Neural crest cell (in vitro differentiated cells): ENCODE data around the gene NR1H3. TPM values are rescaled to one million over a fixed set of nuclear protein-coding genes. Genes with fewer than 3 reads are reported as not detected.
"Not testable (repeated sequence)": the region's sequence is repeated elsewhere in the genome, so short reads cannot be mapped to it uniquely, and the experiment has no call there.

ENCODE experiments used
- DNase-seq: peaks from one replicate; pipeline ENCODE4 v3.0.0; 2021; ENCODE audit warnings: low read depth, mixed read lengths, low spot score
- H3K27ac Mint-ChIP-seq: one replicate; pipeline ENCODE4 v1.8.0; 2021; ENCODE audit warnings: mild to moderate bottlenecking, mixed read lengths; ENCODE audit not compliant: unreplicated experiment
- H3K27me3 Mint-ChIP-seq: 2 replicates; pipeline ENCODE4 v1.8.0; 2021; ENCODE audit warnings: low read depth, mild to moderate bottlenecking, mixed read lengths
- H3K36me3 Mint-ChIP-seq: 2 replicates; pipeline ENCODE4 v1.8.0; 2021; ENCODE audit warnings: low read depth, mild to moderate bottlenecking, mixed read lengths
- H3K4me1 Mint-ChIP-seq: 2 replicates; pipeline ENCODE4 v1.8.0; 2021; ENCODE audit warnings: mixed read lengths
- H3K4me3 Mint-ChIP-seq: one replicate; pipeline ENCODE4 v1.8.0; 2021; ENCODE audit warnings: mild to moderate bottlenecking, mixed read lengths
- H3K9me3 Mint-ChIP-seq: 2 replicates; pipeline ENCODE4 v1.8.0; 2021; ENCODE audit warnings: mixed read lengths
- CTCF ChIP-seq: fragments of 200-600 bp; sonication (generic); conservative IDR thresholded peaks from 2 replicates; pipeline ENCODE4 v1.5.0; 2021; ENCODE audit warnings: antibody characterized with exemption, mild to moderate bottlenecking
- total RNA-seq: library from RNA; stranded (reverse); gene quantifications from 2 replicates; pipeline ENCODE4 v1.2.1, GENCODE V29; 2021

The NR1H3 gene
- total RNA-seq, 1 donor from 2014 or later = 15.2 TPM

GRCh38 chr11:47308050-47308823 is 50.4 kb downstream of the NR1H3 start:
- Mint-ChIP-seq H3K9me3 (peaks cover 3% of the 10 kb centered on the region), H3K4me1 (peaks cover 7% of the 10 kb centered on the region), H3K4me3 (no peak overlapping the region), H3K36me3 (peaks cover 13% of the 10 kb centered on the region), H3K27me3 (no peaks in the 10 kb centered on the region), H3K27ac (peak overlapping the region; percentile 39)
- TF ChIP-seq CTCF = no peak
- no peak for DNase-seq

- Mint-ChIP-seq H3K27me3 (no peaks in the 10 kb centered on the region), H3K36me3 (peaks cover 8% of the 10 kb centered on the region), H3K27ac (no peak overlapping the region), H3K4me3 (no peak overlapping the region), H3K4me1 (no peaks in the 10 kb centered on the region), H3K9me3 (no peaks in the 10 kb centered on the region)
- no peak for TF ChIP-seq CTCF
- DNase-seq = no peak
Observed at GRCh38 chr11:47314992-47315391, 57.2 kb downstream of the NR1H3 start.

DNA sequence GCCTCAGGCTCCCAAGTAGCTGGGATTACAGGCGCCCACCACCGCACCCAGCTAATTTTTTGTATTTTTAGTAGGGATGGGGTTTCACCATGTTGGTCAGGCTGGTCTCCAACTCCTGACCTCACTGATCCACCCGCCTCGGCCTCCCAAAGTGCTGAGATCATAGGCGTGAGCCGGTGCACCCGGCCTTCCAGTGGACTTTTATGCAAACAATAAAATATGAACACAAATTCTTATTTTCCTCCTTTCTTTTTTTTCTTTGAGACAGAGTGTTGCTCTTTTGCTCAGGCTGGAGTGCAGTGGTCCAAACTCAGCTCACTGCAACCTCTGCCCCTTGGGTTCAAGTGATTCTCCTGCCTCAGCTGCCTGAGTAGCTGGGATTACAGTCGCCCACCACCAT is 58.7 kb downstream of the NR1H3 start:
- not testable (repeated sequence) for H3K9me3 Mint-ChIP-seq, H3K27ac Mint-ChIP-seq, DNase-seq, H3K36me3 Mint-ChIP-seq, H3K27me3 Mint-ChIP-seq, H3K4me1 Mint-ChIP-seq, H3K4me3 Mint-ChIP-seq

DNA sequence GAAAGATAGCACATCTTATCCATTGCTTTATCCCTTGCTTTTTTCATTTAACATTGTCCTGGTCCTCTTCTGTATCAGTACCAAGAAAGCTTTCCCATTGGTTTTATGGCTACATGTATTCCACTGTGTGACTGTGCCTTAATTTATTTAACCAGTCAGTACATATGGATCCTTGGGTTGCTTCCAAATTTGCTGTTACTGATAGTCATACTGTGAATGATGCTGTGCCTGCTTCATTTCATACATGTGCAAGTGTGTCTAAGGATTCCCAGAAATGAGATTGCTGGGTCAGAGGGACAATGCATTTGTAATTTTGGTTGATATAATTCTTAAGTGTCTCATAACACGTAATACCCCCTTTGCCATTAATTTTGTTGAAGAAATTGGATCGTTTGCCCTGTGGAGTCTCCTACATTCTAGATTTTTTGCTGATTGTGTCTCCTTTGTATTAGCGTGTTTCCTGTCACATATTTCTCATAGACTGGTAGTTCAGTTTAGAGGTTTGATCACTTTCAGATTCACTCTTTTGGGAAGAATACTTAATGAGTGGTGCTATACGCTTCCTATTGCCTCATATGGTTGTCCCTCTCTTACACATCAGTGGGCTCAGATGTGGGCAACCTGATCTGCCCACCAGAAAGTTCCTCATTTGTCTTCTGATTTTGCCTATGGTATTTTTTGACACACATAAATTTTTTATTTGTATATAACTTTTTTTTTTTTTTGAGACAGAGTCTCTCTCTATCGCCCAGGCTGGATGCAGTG is 59.5 kb downstream of the NR1H3 start:
- H3K9me3 Mint-ChIP-seq = no peaks in the 10 kb centered on the region
- no peak for TF ChIP-seq CTCF
- peaks cover 8% of the 10 kb centered on the region for H3K36me3 Mint-ChIP-seq
- no peaks in the 10 kb centered on the region for H3K27me3 Mint-ChIP-seq
- no peaks in the 10 kb centered on the region for H3K4me1 Mint-ChIP-seq
- no peak for DNase-seq
- H3K27ac Mint-ChIP-seq = no peak overlapping the region
- no peak overlapping the region for H3K4me3 Mint-ChIP-seq

DNA sequence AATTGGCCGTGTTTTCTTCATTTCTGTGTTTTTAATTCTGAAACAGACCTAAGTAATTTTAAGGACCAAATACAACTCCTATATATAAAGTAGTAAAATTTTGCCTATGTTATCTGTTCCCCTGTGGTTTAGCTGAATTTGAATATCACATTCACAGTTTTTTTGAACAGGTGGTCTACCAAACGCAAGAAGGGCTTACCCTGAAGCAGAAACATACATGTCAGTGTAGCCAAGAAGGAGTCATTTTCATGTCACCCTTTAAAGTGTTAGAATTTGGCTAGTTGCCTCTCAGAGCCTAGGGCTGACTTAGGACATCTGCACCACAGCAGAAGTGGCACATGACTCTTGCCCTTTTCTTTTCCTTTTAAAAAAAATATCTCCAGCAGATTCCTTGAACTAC is 60.4 kb downstream of the NR1H3 start:
- peaks cover 8% of the 10 kb centered on the region for H3K36me3 Mint-ChIP-seq
- no peaks in the 10 kb centered on the region for H3K27me3 Mint-ChIP-seq
- H3K9me3 Mint-ChIP-seq = no peaks in the 10 kb centered on the region
- no peak overlapping the region for H3K27ac Mint-ChIP-seq
- no peak overlapping the region for H3K4me3 Mint-ChIP-seq
- DNase-seq = no peak
- no peaks in the 10 kb centered on the region for H3K4me1 Mint-ChIP-seq
- TF ChIP-seq CTCF = no peak

Other genes starting within 250 kb of the NR1H3 start
- 108 and 110 TPM in 2 replicates for gene ARFGAP2, start 81.1 kb upstream of the NR1H3 start, total RNA-seq
- 56.4 and 57.0 TPM in 2 replicates for gene PACSIN3, start 71.6 kb upstream of the NR1H3 start, total RNA-seq
- gene DDB2, start 43.0 kb upstream of the NR1H3 start, total RNA-seq = 32.2 and 33.9 TPM in 2 replicates
- 41.0 and 41.7 TPM in 2 replicates for gene ACP2, start 9.2 kb upstream of the NR1H3 start, total RNA-seq
- gene MADD, start 12.1 kb downstream of the NR1H3 start, total RNA-seq = 56.2 and 59.2 TPM in 2 replicates
- not detected in 2 replicates for gene MYBPC3, start 94.7 kb downstream of the NR1H3 start, total RNA-seq
- gene SPI1, start 120.6 kb downstream of the NR1H3 start, total RNA-seq = not detected in 2 replicates
- 34.5 and 36.0 TPM in 2 replicates for gene SLC39A13, start 150.6 kb downstream of the NR1H3 start, total RNA-seq
- 197 and 205 TPM in 2 replicates for gene PSMC3, start 168.4 kb downstream of the NR1H3 start, total RNA-seq
- 0.16 and 0.50 TPM in 2 replicates for gene RAPSN, start 191.1 kb downstream of the NR1H3 start, total RNA-seq